Sigmoid colon (tissue), 4 donors: Measurements from ENCODE around the gene SND1.

Experiments used
- CTCF ChIP-seq, 4 experiments: fragments of 450-650 bp in 3 of 4; fragments of 200-600 bp in 1 of 4; IDR thresholded peaks; one replicate each; pipeline ENCODE4 v1.5.1; 2016 to 2019; ENCODE audit warnings: antibody characterized with exemption in 4 of 4, mild to moderate bottlenecking in 3 of 4, moderate library complexity in 2 of 4
- EP300 ChIP-seq, 4 donors: sonication (generic); formaldehyde crosslinking; IDR thresholded peaks; one replicate each; pipeline ENCODE4 v1.6.1; 2017; ENCODE audit warnings: antibody characterized with exemption in 4 of 4
- POLR2A ChIP-seq, 2 donors: fragments of 450-650 bp; IDR thresholded peaks; one replicate each; pipeline ENCODE4 v1.6.1; 2016; ENCODE audit warnings: antibody characterized with exemption in 2 of 2, mild to moderate bottlenecking in 2 of 2, moderate library complexity in 2 of 2
- POLR2AphosphoS5 ChIP-seq, 4 donors: sonication (generic); formaldehyde crosslinking; IDR thresholded peaks; one replicate each; pipeline ENCODE4 v1.6.1; 2017; ENCODE audit warnings: antibody characterized with exemption in 4 of 4

GRCh38 chr7:127907110-127908040 lies 255.4 kb downstream of the SND1 start:
- TF ChIP-seq CTCF (IDR thresholded peaks at IDR 0.05) = no peak
- TF ChIP-seq POLR2AphosphoS5 (IDR thresholded peaks at IDR 0.05) = no peak
- no peak for TF ChIP-seq POLR2A (IDR thresholded peaks at IDR 0.05)
- no peak for TF ChIP-seq EP300 (IDR thresholded peaks at IDR 0.05)
